ENCODE measurements around the gene RASL10A. TPM values are rescaled to one million over a fixed set of nuclear protein-coding genes. Genes with fewer than 3 reads are reported as not detected.
A peak's percentile ranks its signal among the peaks of the same experiment; 100 is the strongest.
"Not testable (repeated sequence)": the region's sequence is repeated elsewhere in the genome, so short reads cannot be mapped to it uniquely, and the experiment has no call there.

Gene RASL10A, protein sequence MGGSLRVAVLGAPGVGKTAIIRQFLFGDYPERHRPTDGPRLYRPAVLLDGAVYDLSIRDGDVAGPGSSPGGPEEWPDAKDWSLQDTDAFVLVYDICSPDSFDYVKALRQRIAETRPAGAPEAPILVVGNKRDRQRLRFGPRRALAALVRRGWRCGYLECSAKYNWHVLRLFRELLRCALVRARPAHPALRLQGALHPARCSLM
- total RNA-seq (0.33 and 1.7 TPM in 2 replicates), polyA plus RNA-seq (5.3 and 6.3 TPM in 2 replicates)

DNA sequence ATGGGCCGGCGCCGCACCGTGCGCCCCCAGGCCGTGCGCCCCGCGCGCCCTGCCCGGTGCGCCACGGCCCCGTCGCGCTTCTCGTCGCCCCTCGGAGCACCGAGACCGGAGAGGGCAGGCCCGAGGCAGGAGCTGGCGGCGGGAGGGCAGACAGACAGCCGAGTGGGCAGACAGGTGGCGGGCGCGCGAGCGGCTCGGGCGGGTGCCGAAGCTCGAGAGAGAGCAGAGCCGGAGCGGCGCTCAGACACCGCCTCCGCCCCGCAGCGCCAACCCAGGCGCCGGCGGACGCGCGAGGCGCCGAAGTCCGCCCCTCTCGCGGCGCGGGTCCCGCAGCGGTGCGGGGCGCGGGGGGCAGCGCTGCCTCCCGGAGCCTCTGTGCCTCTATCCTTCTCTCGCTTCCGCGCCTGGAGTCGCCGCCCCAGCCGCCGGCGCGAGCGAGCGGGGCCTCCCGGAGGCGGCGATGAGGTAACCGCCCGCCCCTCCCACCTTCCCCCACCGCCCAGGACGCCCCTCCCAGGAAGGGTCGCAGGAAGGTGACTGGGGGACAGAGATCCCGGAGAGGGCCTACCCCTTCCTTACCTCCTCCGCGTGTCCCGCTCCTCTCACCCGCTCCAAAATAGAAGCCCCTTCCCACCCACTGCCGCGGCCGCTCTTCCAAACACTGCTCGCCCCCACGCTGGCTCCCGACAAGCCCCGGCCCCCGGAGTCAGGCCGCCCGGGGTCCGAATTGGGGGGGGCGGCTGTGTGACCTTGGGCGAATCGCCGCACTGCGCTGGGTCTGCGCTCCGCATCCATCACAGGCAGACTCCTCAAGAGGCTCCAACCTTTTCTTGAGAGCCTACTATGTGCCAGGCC is at the start of gene RASL10A:
Gene RASL10A (minus strand): TSS at position 412 of the 855 bp plus-strand sequence. CDS start 451 bp downstream, outside the sequence.
- Histone ChIP-seq H2AFZ (no peak within 1 kb of the TSS), H3K79me2 (no peaks in the 10 kb centered on the region), H3K4me1 (ENCODE audit: insufficient read depth) (peaks cover 11% of the 10 kb centered on the region), H3K4me3 (peak within 1 kb of the TSS; percentile 10), H3K27me3 (peaks cover 37% of the 10 kb centered on the region), H4K20me1 (ENCODE audit: insufficient read depth, poor library complexity, severe bottlenecking) (no peaks in the 10 kb centered on the region), H3K27ac (no peak within 1 kb of the TSS), H3K9me3 (ENCODE audit: low read depth) (no peaks in the 10 kb centered on the region), H3K9me2 (replicated peaks; ENCODE audit: insufficient read depth) (no peaks in the 10 kb centered on the region), H3K4me2 (peak within 1 kb of the TSS; percentile 85), H3K36me3 (replicated peaks; ENCODE audit: insufficient read depth, low read depth) (no peaks in the 10 kb centered on the region)
- TF ChIP-seq, protein P1, sequence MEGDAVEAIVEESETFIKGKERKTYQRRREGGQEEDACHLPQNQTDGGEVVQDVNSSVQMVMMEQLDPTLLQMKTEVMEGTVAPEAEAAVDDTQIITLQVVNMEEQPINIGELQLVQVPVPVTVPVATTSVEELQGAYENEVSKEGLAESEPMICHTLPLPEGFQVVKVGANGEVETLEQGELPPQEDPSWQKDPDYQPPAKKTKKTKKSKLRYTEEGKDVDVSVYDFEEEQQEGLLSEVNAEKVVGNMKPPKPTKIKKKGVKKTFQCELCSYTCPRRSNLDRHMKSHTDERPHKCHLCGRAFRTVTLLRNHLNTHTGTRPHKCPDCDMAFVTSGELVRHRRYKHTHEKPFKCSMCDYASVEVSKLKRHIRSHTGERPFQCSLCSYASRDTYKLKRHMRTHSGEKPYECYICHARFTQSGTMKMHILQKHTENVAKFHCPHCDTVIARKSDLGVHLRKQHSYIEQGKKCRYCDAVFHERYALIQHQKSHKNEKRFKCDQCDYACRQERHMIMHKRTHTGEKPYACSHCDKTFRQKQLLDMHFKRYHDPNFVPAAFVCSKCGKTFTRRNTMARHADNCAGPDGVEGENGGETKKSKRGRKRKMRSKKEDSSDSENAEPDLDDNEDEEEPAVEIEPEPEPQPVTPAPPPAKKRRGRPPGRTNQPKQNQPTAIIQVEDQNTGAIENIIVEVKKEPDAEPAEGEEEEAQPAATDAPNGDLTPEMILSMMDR (IDR thresholded peaks at IDR 0.05; ENCODE audit: poor library complexity) = no peak
- TF ChIP-seq EZH2phosphoT487 (IDR thresholded peaks at IDR 0.05; ENCODE audit: low read depth, severe bottlenecking, unreplicated experiment) (no peak), EZH2 (IDR thresholded peaks at IDR 0.05; ENCODE audit: borderline replicate concordance) (peak; percentile 60)
- 4% methylated on average over 50 of the region's 103 CpGs for WGBS (ENCODE audit: low lambda C conversion rate, missing lambda C conversion rate)
- no peak for DNase-seq (ENCODE audit: low spot score)

DNA sequence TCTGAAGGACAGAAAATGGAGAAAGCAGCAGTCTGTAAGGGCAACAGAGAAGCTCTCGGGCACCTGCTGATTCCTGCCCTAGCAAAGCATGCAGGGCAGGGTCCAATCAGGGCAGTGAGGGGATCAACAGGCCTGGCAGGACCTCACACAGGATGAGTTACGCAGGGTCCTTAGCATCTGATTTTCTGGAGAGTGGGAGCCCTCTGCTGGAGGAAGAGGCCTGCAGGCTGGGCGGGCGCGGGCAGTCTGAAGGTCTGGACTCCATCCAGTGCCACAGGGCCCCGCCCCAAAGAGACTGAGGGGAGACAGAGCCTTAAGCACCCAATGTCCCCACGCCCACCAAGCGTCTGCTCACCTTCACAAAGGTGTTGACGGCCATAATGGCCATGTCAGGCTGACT is 44.0 kb upstream of the RASL10A start:
- TF ChIP-seq EZH2 (IDR thresholded peaks at IDR 0.05; ENCODE audit: borderline replicate concordance) (no peak), EZH2phosphoT487 (IDR thresholded peaks at IDR 0.05; ENCODE audit: low read depth, severe bottlenecking, unreplicated experiment) (no peak)
- TF ChIP-seq, protein P1 (IDR thresholded peaks at IDR 0.05; ENCODE audit: poor library complexity) = peak; percentile 62
- WGBS (ENCODE audit: low lambda C conversion rate, missing lambda C conversion rate) = 55% methylated on average over 9 of the region's 9 CpGs
- Histone ChIP-seq H3K4me3 (no peak overlapping the region), H4K20me1 (ENCODE audit: insufficient read depth, poor library complexity, severe bottlenecking) (no peaks in the 10 kb centered on the region), H3K9me3 (ENCODE audit: low read depth) (no peaks in the 10 kb centered on the region), H3K9me2 (replicated peaks; ENCODE audit: insufficient read depth) (no peaks in the 10 kb centered on the region), H3K79me2 (no peaks in the 10 kb centered on the region), H2AFZ (no peak overlapping the region), H3K27ac (no peak overlapping the region), H3K27me3 (no peaks in the 10 kb centered on the region), H3K4me1 (ENCODE audit: insufficient read depth) (no peaks in the 10 kb centered on the region), H3K36me3 (replicated peaks; ENCODE audit: insufficient read depth, low read depth) (no peaks in the 10 kb centered on the region), H3K4me2 (no peak overlapping the region)
- peak; percentile 75 for DNase-seq (ENCODE audit: low spot score)

DNA sequence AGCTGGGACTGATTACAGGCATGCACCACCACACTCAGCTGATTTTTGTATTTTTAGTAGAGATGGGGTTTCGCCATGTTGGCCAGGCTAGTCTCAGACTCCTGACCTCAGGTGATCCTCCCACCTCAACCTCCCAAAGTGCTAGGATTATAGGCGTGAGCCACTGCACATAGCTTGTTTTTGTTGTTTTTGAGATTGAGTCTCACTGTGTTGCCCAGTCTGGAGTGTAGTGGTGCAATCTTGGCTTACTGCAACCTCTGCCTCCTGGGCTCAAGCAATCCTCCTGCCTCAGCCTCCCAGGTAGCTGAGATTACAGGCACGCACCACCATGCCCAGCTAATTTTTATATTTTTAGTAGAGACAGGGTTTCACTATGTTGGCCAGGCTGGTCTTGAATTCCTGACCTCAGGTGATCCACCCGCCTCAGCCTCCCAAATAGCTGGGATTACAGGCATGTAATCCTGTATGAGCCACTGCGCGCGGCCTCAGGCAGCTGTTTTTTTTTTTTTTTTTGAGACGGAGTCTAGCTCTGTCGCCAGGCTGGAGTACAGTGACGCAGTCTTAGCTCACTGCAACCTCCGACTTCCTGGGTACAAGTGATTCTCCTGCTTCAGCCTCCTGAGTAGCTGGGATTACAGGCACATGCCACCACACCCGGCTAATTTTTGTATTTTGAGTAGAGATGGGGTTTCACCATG is 41.8 kb upstream of the RASL10A start:
- H3K4me1 ChIP-seq (ENCODE audit: insufficient read depth); H3K4me2 ChIP-seq; H3K79me2 ChIP-seq; H3K27me3 ChIP-seq; H3K4me3 ChIP-seq; H4K20me1 ChIP-seq (ENCODE audit: insufficient read depth, poor library complexity, severe bottlenecking); H3K9me2 ChIP-seq (replicated peaks; ENCODE audit: insufficient read depth); DNase-seq (ENCODE audit: low spot score); H2AFZ ChIP-seq; H3K27ac ChIP-seq; H3K36me3 ChIP-seq (replicated peaks; ENCODE audit: insufficient read depth, low read depth); H3K9me3 ChIP-seq (ENCODE audit: low read depth): not testable (repeated sequence)
- 97% methylated on average over 12 of the region's 12 CpGs for WGBS (ENCODE audit: low lambda C conversion rate, missing lambda C conversion rate)

Measured in hepatocyte (in vitro differentiated cells).